Glutamatergic neuron (in vitro differentiated cells): Measurements from ENCODE around the gene RBPMS2. TPM values are rescaled to one million over a fixed set of nuclear protein-coding genes. Genes with fewer than 3 reads are reported as not detected.

Experiments used
- DNase-seq: peaks from one replicate; pipeline ENCODE4 v3.0.0; 2022
- H3K27ac Mint-ChIP-seq: one replicate; pipeline ENCODE4 v1.8.0; 2020; ENCODE audit warnings: mild to moderate bottlenecking, mixed read lengths, inconsistent platforms; ENCODE audit not compliant: unreplicated experiment
- H3K27me3 Mint-ChIP-seq: one replicate; pipeline ENCODE4 v1.8.0; 2020; ENCODE audit warnings: mild to moderate bottlenecking, moderate library complexity, mixed read lengths, inconsistent platforms; ENCODE audit not compliant: unreplicated experiment
- H3K36me3 Mint-ChIP-seq: one replicate; pipeline ENCODE4 v1.8.0; 2020; ENCODE audit warnings: mild to moderate bottlenecking, mixed read lengths, inconsistent platforms; ENCODE audit not compliant: unreplicated experiment
- H3K4me1 Mint-ChIP-seq: one replicate; pipeline ENCODE4 v1.8.0; 2020; ENCODE audit warnings: mild to moderate bottlenecking, low read depth, mixed read lengths, inconsistent platforms; ENCODE audit not compliant: unreplicated experiment
- H3K4me3 Mint-ChIP-seq: one replicate; pipeline ENCODE4 v1.8.0; 2020; ENCODE audit warnings: mild to moderate bottlenecking, mixed read lengths, inconsistent platforms; ENCODE audit not compliant: unreplicated experiment
- H3K9me3 Mint-ChIP-seq: one replicate; pipeline ENCODE4 v1.8.0; 2020; ENCODE audit warnings: mild to moderate bottlenecking, moderate library complexity, mixed read lengths, inconsistent platforms; ENCODE audit not compliant: unreplicated experiment
- CTCF ChIP-seq: fragments of 200-600 bp; sonication (generic); IDR thresholded peaks from one replicate; pipeline ENCODE4 v1.5.0; 2021; ENCODE audit not compliant: partially characterized antibody, unreplicated experiment
- total RNA-seq: library from RNA; stranded (reverse); fragmentation: NEBNext Ultra II Directional; extraction: Animal tissue kit (Norgen Biotek cat#: 25700); gene quantifications from one replicate; pipeline ENCODE4 v1.2.1, GENCODE V29; 2021; ENCODE audit not compliant: unreplicated experiment

The RBPMS2 gene
- total RNA-seq, 1 donor from 2014 or later: 2.0 TPM

- no peak for DNase-seq
- H3K27me3 Mint-ChIP-seq: peaks cover 2% of the 10 kb centered on the region
- H3K36me3 Mint-ChIP-seq: no peaks in the 10 kb centered on the region
- no peak for TF ChIP-seq CTCF
- H3K4me3 Mint-ChIP-seq: no peak overlapping the region
- no peak overlapping the region for H3K27ac Mint-ChIP-seq
- H3K9me3 Mint-ChIP-seq: peaks cover 3% of the 10 kb centered on the region
- peaks cover 5% of the 10 kb centered on the region for H3K4me1 Mint-ChIP-seq
These were observed 27.8 kb downstream of the RBPMS2 start for GRCh38 chr15:64747578-64747977.

GRCh38 chr15:64746921-64747320 lies 28.5 kb downstream of the RBPMS2 start:
- Mint-ChIP-seq H3K36me3 (no peaks in the 10 kb centered on the region), H3K4me3 (no peak overlapping the region), H3K27me3 (peaks cover 2% of the 10 kb centered on the region), H3K4me1 (peaks cover 5% of the 10 kb centered on the region), H3K27ac (no peak overlapping the region), H3K9me3 (peaks cover 1% of the 10 kb centered on the region)
- DNase-seq: no peak
- TF ChIP-seq CTCF: no peak

- TF ChIP-seq CTCF: no peak
- peaks cover 1% of the 10 kb centered on the region for H3K9me3 Mint-ChIP-seq
- H3K4me3 Mint-ChIP-seq: no peak overlapping the region
- H3K27ac Mint-ChIP-seq: no peak overlapping the region
- DNase-seq: no peak
- peaks cover 5% of the 10 kb centered on the region for H3K4me1 Mint-ChIP-seq
- peaks cover 2% of the 10 kb centered on the region for H3K27me3 Mint-ChIP-seq
- no peaks in the 10 kb centered on the region for H3K36me3 Mint-ChIP-seq
These were observed 29.0 kb downstream of the RBPMS2 start for GRCh38 chr15:64746356-64746755.

DNA sequence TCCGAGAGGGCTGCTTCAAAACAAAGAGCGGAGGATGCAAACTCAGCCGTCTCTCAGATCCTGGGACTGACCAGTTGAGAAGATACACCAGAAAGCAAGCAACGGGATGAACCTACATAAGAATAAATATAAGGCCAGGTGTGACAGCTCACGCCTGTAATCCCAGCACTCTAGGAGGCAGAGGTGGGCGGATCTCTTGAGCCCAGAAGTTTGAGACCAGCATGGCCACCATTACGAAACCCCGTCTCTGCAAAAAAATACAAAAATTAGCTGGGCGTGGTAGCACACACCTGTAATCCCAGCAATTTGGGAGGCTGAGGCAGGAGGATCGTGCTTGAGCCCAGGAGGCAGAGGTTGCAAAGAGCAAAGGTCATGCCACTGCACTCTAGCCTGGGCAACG lies 31.7 kb downstream of the RBPMS2 start:
- no peak for DNase-seq
- Mint-ChIP-seq H3K4me3 (no peak overlapping the region), H3K4me1 (peaks cover 6% of the 10 kb centered on the region), H3K9me3 (peaks cover 7% of the 10 kb centered on the region), H3K36me3 (no peaks in the 10 kb centered on the region), H3K27me3 (peaks cover 4% of the 10 kb centered on the region), H3K27ac (no peak overlapping the region)
- TF ChIP-seq CTCF: no peak

DNA sequence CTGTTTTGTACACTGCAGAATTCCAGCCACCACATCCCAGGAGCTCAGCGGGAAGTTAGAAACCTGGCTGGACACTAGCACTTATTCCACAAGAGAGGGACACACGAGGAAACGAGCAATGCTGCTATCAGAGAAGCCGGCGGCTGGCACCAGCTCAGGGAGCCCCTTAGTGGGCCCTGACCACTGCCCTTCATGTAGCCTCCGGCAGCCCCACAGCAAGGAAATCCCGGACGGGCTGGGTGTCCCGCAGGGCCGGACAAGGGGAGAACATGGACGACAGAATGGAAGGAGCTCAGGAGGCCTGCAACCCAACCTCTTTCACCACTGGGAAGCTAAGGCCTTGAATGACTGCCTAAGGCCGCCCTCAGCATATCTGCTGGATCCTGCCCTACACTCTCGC lies 32.5 kb downstream of the RBPMS2 start:
- Mint-ChIP-seq H3K4me1 (peaks cover 8% of the 10 kb centered on the region), H3K36me3 (no peaks in the 10 kb centered on the region), H3K4me3 (no peak overlapping the region), H3K27me3 (peaks cover 4% of the 10 kb centered on the region), H3K27ac (no peak overlapping the region), H3K9me3 (peaks cover 7% of the 10 kb centered on the region)
- DNase-seq: no peak
- TF ChIP-seq CTCF: no peak
